HL-60 (cell line): ENCODE results near the gene ACER1.

Experiments used
- POLR2AphosphoS5 ChIP-seq: IDR thresholded peaks from 2 replicates; pipeline ENCODE4 v1.6.1; 2012; ENCODE audit warnings: low read depth
- TF ChIP-seq, protein P1 (sequence below): IDR thresholded peaks from one replicate; pipeline ENCODE4 v1.5.1; 2011; ENCODE audit warnings: low read length, control low read depth, inconsistent platforms; ENCODE audit not compliant: insufficient read depth
- TF ChIP-seq, protein P2 (sequence below): IDR thresholded peaks from 2 replicates; pipeline ENCODE4 v1.6.1; 2012; ENCODE audit warnings: low read depth; ENCODE audit not compliant: insufficient replicate concordance

DNA sequence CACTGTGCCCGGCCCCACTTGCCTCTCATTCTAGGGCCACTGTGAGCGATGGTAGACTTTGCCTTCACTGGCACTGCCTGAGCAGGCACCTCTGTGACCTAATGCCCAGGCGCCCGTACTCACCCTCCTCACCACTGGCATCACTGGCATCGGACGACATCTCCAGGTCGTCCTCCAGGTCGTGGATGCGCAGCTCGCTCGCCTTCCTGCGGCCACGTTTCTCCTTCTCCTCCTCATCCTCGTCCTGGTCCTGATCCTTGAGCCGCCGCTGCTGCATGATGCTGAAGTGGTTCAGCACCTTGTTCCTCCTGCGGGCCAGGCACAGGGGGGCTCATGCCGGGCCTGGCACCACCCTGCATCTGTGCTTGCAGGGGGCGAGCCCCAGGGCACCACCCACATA lies 49.8 kb upstream of the ACER1 start:
- TF ChIP-seq, protein P1, sequence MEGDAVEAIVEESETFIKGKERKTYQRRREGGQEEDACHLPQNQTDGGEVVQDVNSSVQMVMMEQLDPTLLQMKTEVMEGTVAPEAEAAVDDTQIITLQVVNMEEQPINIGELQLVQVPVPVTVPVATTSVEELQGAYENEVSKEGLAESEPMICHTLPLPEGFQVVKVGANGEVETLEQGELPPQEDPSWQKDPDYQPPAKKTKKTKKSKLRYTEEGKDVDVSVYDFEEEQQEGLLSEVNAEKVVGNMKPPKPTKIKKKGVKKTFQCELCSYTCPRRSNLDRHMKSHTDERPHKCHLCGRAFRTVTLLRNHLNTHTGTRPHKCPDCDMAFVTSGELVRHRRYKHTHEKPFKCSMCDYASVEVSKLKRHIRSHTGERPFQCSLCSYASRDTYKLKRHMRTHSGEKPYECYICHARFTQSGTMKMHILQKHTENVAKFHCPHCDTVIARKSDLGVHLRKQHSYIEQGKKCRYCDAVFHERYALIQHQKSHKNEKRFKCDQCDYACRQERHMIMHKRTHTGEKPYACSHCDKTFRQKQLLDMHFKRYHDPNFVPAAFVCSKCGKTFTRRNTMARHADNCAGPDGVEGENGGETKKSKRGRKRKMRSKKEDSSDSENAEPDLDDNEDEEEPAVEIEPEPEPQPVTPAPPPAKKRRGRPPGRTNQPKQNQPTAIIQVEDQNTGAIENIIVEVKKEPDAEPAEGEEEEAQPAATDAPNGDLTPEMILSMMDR, result no peak
- TF ChIP-seq, protein P2, sequence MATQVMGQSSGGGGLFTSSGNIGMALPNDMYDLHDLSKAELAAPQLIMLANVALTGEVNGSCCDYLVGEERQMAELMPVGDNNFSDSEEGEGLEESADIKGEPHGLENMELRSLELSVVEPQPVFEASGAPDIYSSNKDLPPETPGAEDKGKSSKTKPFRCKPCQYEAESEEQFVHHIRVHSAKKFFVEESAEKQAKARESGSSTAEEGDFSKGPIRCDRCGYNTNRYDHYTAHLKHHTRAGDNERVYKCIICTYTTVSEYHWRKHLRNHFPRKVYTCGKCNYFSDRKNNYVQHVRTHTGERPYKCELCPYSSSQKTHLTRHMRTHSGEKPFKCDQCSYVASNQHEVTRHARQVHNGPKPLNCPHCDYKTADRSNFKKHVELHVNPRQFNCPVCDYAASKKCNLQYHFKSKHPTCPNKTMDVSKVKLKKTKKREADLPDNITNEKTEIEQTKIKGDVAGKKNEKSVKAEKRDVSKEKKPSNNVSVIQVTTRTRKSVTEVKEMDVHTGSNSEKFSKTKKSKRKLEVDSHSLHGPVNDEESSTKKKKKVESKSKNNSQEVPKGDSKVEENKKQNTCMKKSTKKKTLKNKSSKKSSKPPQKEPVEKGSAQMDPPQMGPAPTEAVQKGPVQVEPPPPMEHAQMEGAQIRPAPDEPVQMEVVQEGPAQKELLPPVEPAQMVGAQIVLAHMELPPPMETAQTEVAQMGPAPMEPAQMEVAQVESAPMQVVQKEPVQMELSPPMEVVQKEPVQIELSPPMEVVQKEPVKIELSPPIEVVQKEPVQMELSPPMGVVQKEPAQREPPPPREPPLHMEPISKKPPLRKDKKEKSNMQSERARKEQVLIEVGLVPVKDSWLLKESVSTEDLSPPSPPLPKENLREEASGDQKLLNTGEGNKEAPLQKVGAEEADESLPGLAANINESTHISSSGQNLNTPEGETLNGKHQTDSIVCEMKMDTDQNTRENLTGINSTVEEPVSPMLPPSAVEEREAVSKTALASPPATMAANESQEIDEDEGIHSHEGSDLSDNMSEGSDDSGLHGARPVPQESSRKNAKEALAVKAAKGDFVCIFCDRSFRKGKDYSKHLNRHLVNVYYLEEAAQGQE, result no peak
- TF ChIP-seq POLR2AphosphoS5, result no peak
